ENCODE data around the gene MPLKIP.
"Not testable (repeated sequence)": the region's sequence is repeated elsewhere in the genome, so short reads cannot be mapped to it uniquely, and the experiment has no call there.

DNA sequence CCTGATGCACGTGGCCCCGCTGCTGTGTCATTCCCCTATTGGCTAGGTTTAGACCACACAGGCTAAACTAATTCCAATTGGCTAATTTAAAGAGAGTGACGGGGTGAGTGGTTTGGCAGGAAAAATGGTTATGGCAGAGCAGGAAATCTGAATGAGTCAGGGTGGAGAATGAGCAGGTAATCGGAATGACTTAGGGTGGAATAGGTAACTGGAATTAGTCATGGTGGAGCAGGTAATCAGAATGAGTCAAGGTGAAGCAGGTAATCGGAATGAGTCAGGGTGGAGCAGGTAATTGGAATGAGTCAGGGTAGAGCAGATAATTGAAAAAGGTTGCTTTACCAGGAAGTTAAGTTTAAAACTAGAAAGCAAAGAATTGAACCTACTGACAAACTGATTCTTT is 7.5 kb upstream of the MPLKIP start:
- not testable (repeated sequence) for TF ChIP-seq POLR2A, EP300 (IDR thresholded peaks at IDR 0.05)
- TF ChIP-seq, protein P1, sequence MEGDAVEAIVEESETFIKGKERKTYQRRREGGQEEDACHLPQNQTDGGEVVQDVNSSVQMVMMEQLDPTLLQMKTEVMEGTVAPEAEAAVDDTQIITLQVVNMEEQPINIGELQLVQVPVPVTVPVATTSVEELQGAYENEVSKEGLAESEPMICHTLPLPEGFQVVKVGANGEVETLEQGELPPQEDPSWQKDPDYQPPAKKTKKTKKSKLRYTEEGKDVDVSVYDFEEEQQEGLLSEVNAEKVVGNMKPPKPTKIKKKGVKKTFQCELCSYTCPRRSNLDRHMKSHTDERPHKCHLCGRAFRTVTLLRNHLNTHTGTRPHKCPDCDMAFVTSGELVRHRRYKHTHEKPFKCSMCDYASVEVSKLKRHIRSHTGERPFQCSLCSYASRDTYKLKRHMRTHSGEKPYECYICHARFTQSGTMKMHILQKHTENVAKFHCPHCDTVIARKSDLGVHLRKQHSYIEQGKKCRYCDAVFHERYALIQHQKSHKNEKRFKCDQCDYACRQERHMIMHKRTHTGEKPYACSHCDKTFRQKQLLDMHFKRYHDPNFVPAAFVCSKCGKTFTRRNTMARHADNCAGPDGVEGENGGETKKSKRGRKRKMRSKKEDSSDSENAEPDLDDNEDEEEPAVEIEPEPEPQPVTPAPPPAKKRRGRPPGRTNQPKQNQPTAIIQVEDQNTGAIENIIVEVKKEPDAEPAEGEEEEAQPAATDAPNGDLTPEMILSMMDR (IDR thresholded peaks at IDR 0.05) = not testable (repeated sequence)

All from stomach (tissue), 4 donors.